ENCODE measurements around the gene FOLH1.
"Not testable (repeated sequence)": the region's sequence is repeated elsewhere in the genome, so short reads cannot be mapped to it uniquely, and the experiment has no call there.

GRCh38 chr11:49255148-49255547 is 46.7 kb upstream of the FOLH1 start:
- not testable (repeated sequence) for TF ChIP-seq CTCF (IDR thresholded peaks at IDR 0.05; ENCODE audit: low read length); EZH2 (IDR thresholded peaks at IDR 0.05; ENCODE audit: borderline replicate concordance, low read length)

Data from OCI-LY1 (cell line).